ENCODE data around the gene TCF25. TPM values are rescaled to one million over a fixed set of nuclear protein-coding genes. Genes with fewer than 3 reads are reported as not detected.
"Not testable (repeated sequence)": the region's sequence is repeated elsewhere in the genome, so short reads cannot be mapped to it uniquely, and the experiment has no call there.

Gene TCF25
- total RNA-seq, 2 donors from 2014 or later = 181 to 195 TPM

DNA sequence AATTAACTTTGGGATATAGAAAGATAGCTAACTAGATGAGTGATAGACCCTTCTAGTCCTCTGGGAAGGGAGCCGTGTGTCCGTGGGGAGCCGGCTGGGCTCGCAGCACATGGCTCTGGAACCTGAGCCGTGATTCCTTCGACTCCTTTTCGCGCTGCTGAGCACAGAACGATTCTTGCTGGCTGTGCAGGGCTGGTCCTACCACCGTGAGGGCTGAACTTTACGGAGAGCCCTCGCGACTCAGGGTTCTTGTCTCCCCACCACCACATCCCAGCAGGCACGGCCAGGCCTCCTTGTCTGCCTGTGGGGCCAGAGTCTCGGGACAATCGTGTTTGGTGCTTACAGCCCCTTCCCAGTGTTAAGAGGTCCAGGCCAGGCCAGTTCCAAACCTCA, 13.8 kb upstream of the TCF25 start:
- Mint-ChIP-seq H3K27me3 (no peaks in the 10 kb centered on the region), H3K36me3 (ENCODE audit: low read depth) (no peaks in the 10 kb centered on the region), H3K27ac (no peak overlapping the region), H3K9me3 (no peaks in the 10 kb centered on the region), H3K4me1 (peaks cover 23% of the 10 kb centered on the region), H3K4me3 (no peak overlapping the region)
- ATAC-seq (replicated peaks) = no peak

DNA sequence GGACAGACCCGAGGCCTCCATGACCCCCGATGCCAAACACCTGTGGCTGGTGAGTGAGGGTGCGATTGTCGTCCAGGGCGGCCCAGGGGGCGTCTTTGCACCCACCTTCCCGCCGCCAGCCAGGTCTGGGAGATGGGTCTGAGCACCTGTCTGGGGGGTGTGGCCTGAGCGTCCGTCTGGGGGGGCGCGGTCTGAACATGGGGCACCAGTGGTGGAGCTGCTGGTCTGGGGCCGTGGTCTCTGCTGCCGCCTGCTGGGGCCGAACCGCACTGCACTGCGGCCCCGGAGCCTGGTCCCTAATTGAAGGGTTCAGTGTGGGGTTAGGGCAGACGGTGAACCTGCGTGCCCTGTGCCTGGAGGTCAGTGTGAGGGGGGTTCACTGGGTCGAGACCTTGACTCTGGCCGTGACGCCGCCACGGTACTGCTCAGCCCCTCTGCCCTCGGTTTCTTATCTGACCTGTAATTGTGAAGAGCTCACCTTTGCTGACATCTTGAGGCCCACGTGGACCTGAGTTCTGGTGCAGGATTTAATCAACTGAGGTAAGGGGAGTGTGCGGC, 12.6 kb upstream of the TCF25 start:
- Mint-ChIP-seq H3K36me3 (ENCODE audit: low read depth) (no peaks in the 10 kb centered on the region), H3K4me1 (peaks cover 29% of the 10 kb centered on the region), H3K4me3 (no peak overlapping the region), H3K27ac (no peak overlapping the region), H3K9me3 (no peaks in the 10 kb centered on the region), H3K27me3 (no peaks in the 10 kb centered on the region)
- peak; percentile 59 for ATAC-seq (replicated peaks)

DNA sequence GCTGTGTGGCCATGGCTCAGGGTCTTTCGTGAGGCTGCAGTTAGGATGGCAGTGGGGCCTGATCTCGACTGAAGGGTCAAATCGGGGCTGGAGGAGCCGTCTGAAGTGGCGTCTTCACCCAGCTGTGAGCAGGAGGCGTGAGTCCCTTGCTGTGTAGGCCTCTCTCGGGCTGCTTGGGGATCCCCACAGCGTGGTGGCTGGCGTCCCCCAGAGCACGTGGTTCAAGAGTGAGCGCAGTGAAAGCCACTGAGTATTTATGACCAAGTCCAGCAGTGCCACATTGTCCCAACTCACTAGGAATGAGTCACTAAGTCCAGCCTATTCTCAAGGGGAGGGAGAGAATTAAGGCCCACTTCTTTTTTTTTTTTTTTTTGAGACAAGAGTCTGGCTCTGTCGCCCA, 11.7 kb upstream of the TCF25 start:
- Mint-ChIP-seq H3K36me3 (ENCODE audit: low read depth) (no peaks in the 10 kb centered on the region), H3K9me3 (no peaks in the 10 kb centered on the region), H3K4me1 (peaks cover 29% of the 10 kb centered on the region), H3K4me3 (no peak overlapping the region), H3K27me3 (no peaks in the 10 kb centered on the region), H3K27ac (no peak overlapping the region)
- no peak for ATAC-seq (replicated peaks)

DNA sequence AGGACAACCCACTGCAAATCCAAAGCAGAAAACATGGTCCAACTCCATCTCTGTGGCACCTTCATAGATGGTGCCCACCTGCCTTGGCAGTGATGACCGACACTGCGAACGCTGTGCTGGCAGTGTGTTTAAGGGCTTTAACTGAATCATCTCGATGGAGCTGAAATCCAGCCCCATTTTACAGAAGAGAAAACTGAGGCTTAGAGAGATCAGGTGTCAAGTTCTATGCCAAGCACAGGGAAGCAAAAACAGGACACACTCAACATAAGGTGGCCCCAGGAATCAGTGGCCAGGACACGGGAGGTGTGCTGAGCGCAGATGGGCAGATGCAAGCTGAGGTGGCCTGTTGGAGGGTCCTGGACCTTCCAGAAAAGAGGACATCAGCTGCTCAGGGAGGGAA, 10.7 kb upstream of the TCF25 start:
- no peaks in the 10 kb centered on the region for H3K9me3 Mint-ChIP-seq
- peak overlapping the region; percentile 73 for H3K4me3 Mint-ChIP-seq
- no peak for ATAC-seq (replicated peaks)
- no peaks in the 10 kb centered on the region for H3K27me3 Mint-ChIP-seq
- no peaks in the 10 kb centered on the region for H3K36me3 Mint-ChIP-seq (ENCODE audit: low read depth)
- H3K4me1 Mint-ChIP-seq = peaks cover 29% of the 10 kb centered on the region
- peak overlapping the region; percentile 78 for H3K27ac Mint-ChIP-seq

DNA sequence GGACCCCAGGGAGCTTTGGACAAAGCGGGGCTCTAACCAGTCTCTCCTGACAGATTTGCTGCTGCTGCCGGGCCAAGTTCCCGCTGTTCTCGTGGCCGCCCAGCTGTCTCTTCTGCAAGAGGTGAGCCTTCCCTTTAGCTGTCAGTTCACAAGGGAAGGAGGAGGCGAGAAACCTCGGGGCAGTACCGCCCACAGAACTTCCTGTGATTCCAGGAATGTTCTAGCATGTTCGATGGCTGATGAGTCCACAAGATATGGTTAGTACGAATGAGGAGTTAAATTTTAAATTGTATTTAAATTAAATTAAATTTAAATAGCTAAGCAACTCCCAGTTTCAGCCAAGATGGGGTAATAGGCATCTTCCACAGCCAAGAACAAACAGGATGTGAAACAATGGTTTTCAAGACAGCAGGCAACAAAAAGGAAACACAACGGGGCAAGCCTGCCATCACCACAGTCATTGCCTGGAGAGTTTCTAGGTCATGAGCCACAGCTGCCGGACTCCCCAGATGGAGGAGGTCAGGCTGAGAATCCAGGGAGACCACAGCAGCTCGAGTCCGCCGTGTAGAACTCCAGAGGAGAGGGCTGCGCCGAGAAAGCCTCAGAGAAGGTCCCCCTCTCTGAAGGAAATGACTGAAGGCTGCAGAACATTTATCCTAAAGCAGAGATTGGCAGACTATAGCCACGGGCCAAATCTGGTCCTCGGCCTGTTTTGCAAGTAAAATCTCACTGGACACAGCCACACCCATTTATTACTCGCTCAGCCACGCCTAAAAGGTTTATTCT, 9.5 kb upstream of the TCF25 start:
- Mint-ChIP-seq H3K4me3 (peak overlapping the region; percentile 73), H3K27ac (peak overlapping the region; percentile 78), H3K27me3 (no peaks in the 10 kb centered on the region), H3K36me3 (ENCODE audit: low read depth) (no peaks in the 10 kb centered on the region), H3K4me1 (peaks cover 29% of the 10 kb centered on the region), H3K9me3 (no peaks in the 10 kb centered on the region)
- ATAC-seq (replicated peaks) = peak; percentile 83

DNA sequence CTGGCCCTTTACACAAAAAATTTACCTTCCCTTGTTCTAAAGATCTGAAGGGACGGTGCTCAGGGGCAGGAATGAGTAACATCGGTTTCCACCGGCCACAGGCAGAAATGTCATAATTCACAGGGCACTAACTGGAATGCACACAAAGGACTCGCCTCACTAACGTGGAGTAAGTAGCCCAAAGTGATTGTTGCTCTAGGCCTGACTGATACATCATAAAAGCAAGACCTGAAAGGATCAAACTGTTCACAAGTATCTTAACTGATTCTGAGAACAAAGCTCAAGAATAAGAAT, 8.9 kb upstream of the TCF25 start:
- peak overlapping the region; percentile 73 for H3K4me3 Mint-ChIP-seq

DNA sequence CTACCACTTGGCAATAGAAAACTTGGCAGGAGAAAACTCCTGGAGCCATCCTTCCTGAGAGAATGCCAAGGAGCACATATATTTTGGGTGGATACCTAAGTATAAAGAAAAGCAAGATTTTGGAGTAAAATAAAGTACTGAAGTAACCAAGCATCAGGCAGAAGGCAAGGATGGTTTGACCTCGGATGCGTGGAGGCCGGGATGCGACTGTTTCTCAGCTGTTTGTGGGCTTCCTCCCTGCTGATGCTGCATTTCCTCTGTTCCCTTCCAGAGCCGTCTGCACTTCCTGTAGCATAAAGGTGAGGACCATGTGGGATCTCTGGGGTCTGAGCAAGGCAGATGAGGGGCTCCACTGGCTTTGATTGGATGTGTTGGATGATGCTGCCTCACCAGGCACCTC, 5.5 kb upstream of the TCF25 start:
- no peak overlapping the region for H3K4me3 Mint-ChIP-seq
- H3K27ac Mint-ChIP-seq = no peak overlapping the region
- no peak for ATAC-seq (replicated peaks)
- H3K4me1 Mint-ChIP-seq = peaks cover 22% of the 10 kb centered on the region
- H3K9me3 Mint-ChIP-seq = no peaks in the 10 kb centered on the region
- no peaks in the 10 kb centered on the region for H3K27me3 Mint-ChIP-seq
- H3K36me3 Mint-ChIP-seq (ENCODE audit: low read depth) = no peaks in the 10 kb centered on the region

More for the DNA sequence above, 8.9 kb upstream of the TCF25 start:
- H3K36me3 Mint-ChIP-seq (ENCODE audit: low read depth) = no peaks in the 10 kb centered on the region
- no peaks in the 10 kb centered on the region for H3K9me3 Mint-ChIP-seq
- peaks cover 29% of the 10 kb centered on the region for H3K4me1 Mint-ChIP-seq
- peak; percentile 79 for ATAC-seq (replicated peaks)
- H3K27me3 Mint-ChIP-seq = no peaks in the 10 kb centered on the region
- H3K27ac Mint-ChIP-seq = peak overlapping the region; percentile 78

DNA sequence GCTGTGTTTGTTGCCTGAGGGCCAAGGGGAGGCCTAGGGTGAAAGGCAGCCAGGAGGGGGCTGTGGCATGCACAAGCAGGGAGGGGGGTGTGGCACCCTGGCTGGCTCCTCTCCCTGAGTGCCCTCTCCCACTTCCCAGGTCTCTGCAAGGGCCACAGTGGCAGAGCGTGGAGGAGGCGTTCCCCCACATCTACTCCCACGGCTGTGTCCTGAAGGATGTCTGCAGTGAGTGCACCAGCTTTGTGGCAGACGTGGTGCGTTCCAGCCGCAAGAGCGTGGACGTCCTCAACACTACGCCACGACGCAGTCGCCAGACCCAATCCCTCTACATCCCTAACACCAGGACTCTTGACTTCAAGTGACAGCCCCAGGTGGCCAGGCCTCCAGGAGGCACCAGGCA, 3.5 kb upstream of the TCF25 start:
- Mint-ChIP-seq H3K36me3 (ENCODE audit: low read depth) (peaks cover 9% of the 10 kb centered on the region), H3K27me3 (no peaks in the 10 kb centered on the region), H3K4me3 (no peak overlapping the region), H3K9me3 (no peaks in the 10 kb centered on the region), H3K4me1 (peaks cover 4% of the 10 kb centered on the region), H3K27ac (no peak overlapping the region)
- ATAC-seq (replicated peaks) = no peak

DNA sequence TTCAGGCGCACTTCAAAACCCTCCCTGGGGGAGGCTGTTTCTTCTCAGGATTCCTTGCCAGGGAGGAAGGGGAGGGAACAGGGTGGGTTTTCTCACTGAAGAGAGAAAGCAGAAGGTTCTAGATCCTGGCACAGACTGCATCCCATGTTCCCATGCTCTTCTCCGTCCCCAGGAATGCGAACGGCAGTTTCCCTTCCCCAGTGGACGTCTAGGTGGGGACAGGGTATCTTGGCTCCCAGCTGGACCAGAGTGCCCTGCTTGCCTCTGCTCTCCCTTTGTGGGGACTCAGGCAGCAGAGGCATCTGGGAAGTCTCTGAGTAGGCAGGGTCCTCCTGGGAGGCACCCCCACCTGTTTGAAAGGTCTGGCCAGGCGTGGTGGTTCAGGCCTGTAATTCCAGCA, 3.0 kb upstream of the TCF25 start:
- peaks cover under 1% of the 10 kb centered on the region for H3K4me1 Mint-ChIP-seq
- no peaks in the 10 kb centered on the region for H3K9me3 Mint-ChIP-seq
- ATAC-seq (replicated peaks) = no peak
- no peaks in the 10 kb centered on the region for H3K27me3 Mint-ChIP-seq
- H3K27ac Mint-ChIP-seq = no peak overlapping the region
- H3K4me3 Mint-ChIP-seq = no peak overlapping the region
- peaks cover 15% of the 10 kb centered on the region for H3K36me3 Mint-ChIP-seq (ENCODE audit: low read depth)

DNA sequence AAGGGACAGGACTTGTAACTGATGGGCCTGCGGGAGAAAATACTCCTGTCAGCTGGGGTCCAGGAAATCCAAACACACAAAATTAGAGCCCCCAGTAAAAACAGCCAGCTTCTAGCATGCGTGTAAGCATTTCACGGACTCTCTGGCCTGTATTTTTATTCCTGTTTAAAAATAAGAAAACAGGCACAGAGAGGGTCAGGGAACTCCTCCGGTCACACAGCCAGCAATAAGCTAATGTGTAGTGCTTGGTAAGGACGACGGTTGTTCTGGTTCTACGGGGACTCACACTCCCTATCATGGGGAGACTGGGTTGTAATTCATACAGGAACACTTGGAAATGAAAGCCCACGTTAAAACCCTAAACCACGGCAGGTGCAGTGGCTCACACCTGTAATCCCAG, 1.5 kb upstream of the TCF25 start:
- Mint-ChIP-seq H3K9me3 (no peaks in the 10 kb centered on the region), H3K4me3 (peak overlapping the region; percentile 88), H3K4me1 (no peaks in the 10 kb centered on the region), H3K27ac (peak overlapping the region; percentile 93), H3K36me3 (ENCODE audit: low read depth) (peaks cover 21% of the 10 kb centered on the region), H3K27me3 (no peaks in the 10 kb centered on the region)
- ATAC-seq (replicated peaks) = no peak

DNA sequence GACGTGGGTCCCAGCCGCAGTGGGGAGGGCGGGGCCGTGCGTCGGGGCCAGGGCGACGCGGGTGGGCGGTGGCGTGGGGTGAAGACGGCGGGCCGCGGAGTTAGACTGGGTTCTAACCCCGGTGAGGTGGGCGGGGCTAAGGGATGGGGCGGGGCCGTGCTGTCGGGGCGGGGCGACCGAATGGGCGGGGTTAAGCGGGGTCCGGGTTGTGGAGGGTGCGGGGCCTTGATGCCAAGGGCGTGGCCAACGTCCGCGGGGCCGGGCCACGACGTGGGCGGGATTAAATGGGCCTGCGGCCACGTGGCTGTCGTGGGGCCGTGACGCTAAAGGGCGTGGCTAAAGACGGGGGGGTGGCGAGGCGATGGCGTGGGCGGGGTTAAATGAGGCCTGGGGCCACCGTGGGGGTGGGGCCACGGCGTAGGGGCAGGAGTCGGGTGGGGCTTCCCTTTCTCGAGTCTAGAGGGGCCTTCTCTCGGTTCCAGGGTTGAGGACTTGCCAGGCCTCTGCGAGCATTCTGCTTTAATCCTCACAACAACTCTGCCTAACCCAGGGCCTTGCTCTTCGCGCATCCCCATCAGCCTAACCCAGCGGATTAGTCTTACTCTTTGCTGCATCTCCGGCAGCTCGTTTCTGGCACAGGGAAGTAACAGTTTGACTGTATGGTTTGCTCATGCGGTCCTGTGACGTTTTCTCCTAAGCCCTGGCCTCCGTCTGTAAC, 739 bp downstream of the TCF25 start:
- H3K9me3 Mint-ChIP-seq = no peaks in the 10 kb centered on the region
- peak; percentile 78 for ATAC-seq (replicated peaks)
- H3K4me1 Mint-ChIP-seq = no peaks in the 10 kb centered on the region
- no peaks in the 10 kb centered on the region for H3K27me3 Mint-ChIP-seq
- peak overlapping the region; percentile 93 for H3K27ac Mint-ChIP-seq
- H3K36me3 Mint-ChIP-seq (ENCODE audit: low read depth) = peaks cover 40% of the 10 kb centered on the region
- peak overlapping the region; percentile 88 for H3K4me3 Mint-ChIP-seq

DNA sequence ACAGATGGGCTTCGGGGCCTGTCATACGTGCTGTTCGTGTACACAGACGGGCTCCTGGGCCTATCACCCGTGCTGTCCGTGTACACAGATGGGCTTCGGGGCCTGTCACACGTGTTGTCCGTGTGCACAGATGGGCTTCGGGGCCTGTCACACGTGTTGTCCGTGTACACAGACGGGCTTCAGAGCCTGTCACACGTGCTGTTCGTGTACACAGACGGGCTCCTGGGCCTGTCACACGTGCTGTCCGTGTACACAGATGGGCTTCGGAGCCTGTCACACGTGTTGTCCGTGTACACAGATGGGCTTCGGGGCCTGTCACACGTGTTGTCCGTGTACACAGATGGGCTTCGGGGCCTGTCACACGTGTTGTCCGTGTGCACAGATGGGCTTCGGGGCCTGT, 5.7 kb downstream of the TCF25 start:
- H3K27me3 Mint-ChIP-seq; ATAC-seq (replicated peaks); H3K4me1 Mint-ChIP-seq; H3K27ac Mint-ChIP-seq; H3K4me3 Mint-ChIP-seq; H3K9me3 Mint-ChIP-seq: not testable (repeated sequence)
- H3K36me3 Mint-ChIP-seq (ENCODE audit: low read depth) = peaks cover 81% of the 10 kb centered on the region

DNA sequence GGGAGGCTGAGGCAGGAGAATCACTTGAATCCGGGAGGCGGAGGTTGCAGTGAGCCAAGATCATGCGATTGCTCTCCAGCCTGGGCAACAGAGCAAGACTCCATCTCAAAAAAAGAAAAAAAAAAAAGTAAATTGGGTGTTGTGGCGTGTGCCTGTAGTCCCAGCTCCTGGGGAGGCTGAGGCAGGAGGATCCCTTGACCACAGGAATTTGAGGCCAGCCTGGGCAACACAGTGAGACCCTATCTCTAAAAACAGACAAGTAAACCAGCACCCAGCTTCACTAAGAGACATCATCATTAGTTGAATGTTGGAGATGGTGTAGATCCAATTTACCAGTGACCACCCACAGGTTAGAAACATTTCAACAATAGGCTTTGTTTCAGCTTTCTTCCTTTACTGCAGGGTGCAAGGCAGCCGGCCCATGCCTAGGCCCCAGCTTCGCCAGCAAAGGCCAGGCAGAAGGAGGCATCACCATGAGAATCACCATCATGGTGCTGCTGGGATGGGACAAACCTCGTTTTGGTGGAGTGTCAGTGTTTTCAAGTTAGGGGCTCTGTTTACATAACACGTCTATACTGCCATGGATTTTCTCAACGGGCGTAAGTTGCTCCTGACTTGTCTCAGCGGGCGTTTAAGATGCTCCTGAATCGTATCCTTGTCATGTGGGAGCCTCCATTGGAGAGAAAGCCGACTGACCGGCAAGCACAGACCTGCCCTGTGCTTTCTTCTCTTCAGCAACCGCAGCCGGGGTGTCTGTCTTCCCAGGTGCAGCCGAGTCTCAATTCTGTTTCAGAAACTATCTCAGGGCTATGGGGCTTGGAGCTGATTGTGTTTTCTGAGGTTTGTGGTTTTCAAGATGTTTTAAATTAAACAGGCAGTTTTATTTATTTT, 7.3 kb downstream of the TCF25 start:
- Mint-ChIP-seq H3K4me1 (peaks cover 7% of the 10 kb centered on the region), H3K27ac (no peak overlapping the region), H3K27me3 (no peaks in the 10 kb centered on the region), H3K9me3 (no peaks in the 10 kb centered on the region), H3K4me3 (no peak overlapping the region), H3K36me3 (ENCODE audit: low read depth) (peaks cover 82% of the 10 kb centered on the region)
- no peak for ATAC-seq (replicated peaks)

DNA sequence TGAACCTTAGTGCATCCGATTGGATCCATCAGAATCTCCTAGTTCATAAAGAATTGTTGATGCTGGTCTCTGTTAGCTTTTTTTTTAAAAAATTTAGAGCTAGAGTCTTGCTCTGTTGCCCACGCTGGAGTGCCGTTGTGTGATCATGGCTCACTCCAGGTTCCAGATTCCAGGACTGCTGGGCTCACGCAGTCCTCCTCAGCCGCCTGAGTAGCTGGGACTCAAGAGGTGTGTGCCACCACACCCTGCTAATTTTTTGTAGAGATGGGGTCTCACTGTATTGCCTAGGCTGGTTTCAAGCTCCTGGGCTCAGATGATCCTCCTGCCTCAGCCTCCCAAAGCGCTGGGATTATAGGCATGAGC, 8.0 kb downstream of the TCF25 start:
- no peak overlapping the region for H3K27ac Mint-ChIP-seq
- peaks cover 7% of the 10 kb centered on the region for H3K4me1 Mint-ChIP-seq
- ATAC-seq (replicated peaks) = no peak
- H3K27me3 Mint-ChIP-seq = no peaks in the 10 kb centered on the region
- no peaks in the 10 kb centered on the region for H3K9me3 Mint-ChIP-seq
- peaks cover 84% of the 10 kb centered on the region for H3K36me3 Mint-ChIP-seq (ENCODE audit: low read depth)
- H3K4me3 Mint-ChIP-seq = no peak overlapping the region
